Testis (tissue), 3 donors: Measurements from ENCODE around the gene COTL1. TPM values are rescaled to one million over a fixed set of nuclear protein-coding genes. Genes with fewer than 3 reads are reported as not detected.
"Not testable (repeated sequence)": the region's sequence is repeated elsewhere in the genome, so short reads cannot be mapped to it uniquely, and the experiment has no call there.

ENCODE experiments used
- DNase-seq: peaks from one replicate; pipeline ENCODE4 v3.0.0-alpha.2; 2019
- H3K27ac ChIP-seq, 2 donors: fragments of 200-600 bp; sonication (generic); one replicate each; pipeline ENCODE4 v1.5.1; 2019
- H3K27me3 ChIP-seq: fragments of 200-600 bp; sonication (generic); one replicate; pipeline ENCODE4 v1.5.1; 2019
- H3K36me3 ChIP-seq: fragments of 200-600 bp; sonication (generic); one replicate; pipeline ENCODE4 v1.5.1; 2017; ENCODE audit warnings: low read depth; ENCODE audit errors: missing control alignments
- H3K4me1 ChIP-seq: fragments of 200-600 bp; sonication (generic); one replicate; pipeline ENCODE4 v1.5.1; 2019
- H3K4me3 ChIP-seq, 2 donors: fragments of 200-600 bp; sonication (generic); one replicate each; pipeline ENCODE4 v1.5.1; 2017 to 2019
- H3K9me3 ChIP-seq: fragments of 200-600 bp; sonication (generic); one replicate; pipeline ENCODE4 v1.5.1; 2017
- CTCF ChIP-seq, 3 experiments: fragments of 450-650 bp in 2 of 3; fragments of 200-600 bp in 1 of 3; sonication (generic) in 1 of 3; IDR thresholded peaks; one replicate each; pipeline ENCODE4 v1.5.1; 2016 to 2019; ENCODE audit warnings: antibody characterized with exemption in 3 of 3, mild to moderate bottlenecking in 2 of 3, moderate library complexity in 1 of 3
- POLR2A ChIP-seq: fragments of 450-650 bp; IDR thresholded peaks from one replicate; pipeline ENCODE4 v1.6.1; 2017; ENCODE audit warnings: antibody characterized with exemption, mild to moderate bottlenecking, moderate library complexity
- WGBS, 2 donors: methylation state at CpG; one replicate each; pipeline ENCODE4 v1.1.5; 2018; 5-methylcytosine and 5-hydroxymethylcytosine counted together
- intact Hi-C: fragments of 100-400 bp; cut with DNase I; formaldehyde crosslinking; loops from one replicate; pipeline ENCODE4 v1.15.1; 2023; ENCODE audit warnings: low total_unique reads
- polyA plus RNA-seq: library from polyadenylated mRNA; stranded (reverse); fragments of 350-450 nt; fragmentation: Illumina TruSeq; extraction: RNeasy Lipid Tissue Mini Kit (QIAGEN cat#74804); gene quantifications from one replicate; pipeline ENCODE4 v1.2.3, GENCODE V29; 2014; ENCODE audit warnings: low read depth, low replicate concordance; ENCODE audit not compliant: insufficient read depth
- total RNA-seq, 2 donors: library from RNA; depleted of rRNA; stranded (reverse); fragments of >200 nt; gene quantifications; one replicate each; pipeline ENCODE4 v1.2.3, GENCODE V29; 2016

The COTL1 gene
- total and polyA plus RNA-seq, 3 donors from 2014 or later, result 56.9 to 124 (median 61.9) TPM

GRCh38 chr16:84638231-84638806 lies 20.4 kb upstream of the COTL1 start:
- WGBS, 2 donors, result 88 to 96% methylated on average over 8 of the region's 8 CpGs
- no peak for DNase-seq
- H3K36me3 ChIP-seq, result no peaks in the 10 kb centered on the region
- intact Hi-C loops, result no loop called here
- H3K4me1 ChIP-seq, result peaks cover 41% of the 10 kb centered on the region
- H3K27ac ChIP-seq, result no peak overlapping the region
- TF ChIP-seq CTCF (IDR thresholded peaks at IDR 0.05) (no peak), POLR2A (no peak)
- H3K9me3 ChIP-seq, result no peaks in the 10 kb centered on the region
- no peaks in the 10 kb centered on the region for H3K27me3 ChIP-seq
- no peak overlapping the region for H3K4me3 ChIP-seq

GRCh38 chr16:84637709-84638108 lies 19.8 kb upstream of the COTL1 start:
- DNase-seq, result no peak
- H3K27me3 ChIP-seq, result no peaks in the 10 kb centered on the region
- H3K9me3 ChIP-seq, result no peaks in the 10 kb centered on the region
- no peak overlapping the region for H3K27ac ChIP-seq
- H3K36me3 ChIP-seq, result no peaks in the 10 kb centered on the region
- H3K4me3 ChIP-seq, result no peak overlapping the region
- intact Hi-C loops, result no loop called here
- WGBS, 2 donors, result 76 to 86% methylated on average over 4 of the region's 4 CpGs
- TF ChIP-seq CTCF (IDR thresholded peaks at IDR 0.05) (no peak), POLR2A (no peak)
- peaks cover 43% of the 10 kb centered on the region for H3K4me1 ChIP-seq

- intact Hi-C loops, result no loop called here
- no peaks in the 10 kb centered on the region for H3K9me3 ChIP-seq
- H3K4me3 ChIP-seq, result no peak overlapping the region
- no peak for DNase-seq
- WGBS, 2 donors, result 58 to 59% methylated on average over 8 of the region's 8 CpGs
- peaks cover 26% of the 10 kb centered on the region for H3K4me1 ChIP-seq
- H3K27ac ChIP-seq, result no peak overlapping the region
- TF ChIP-seq POLR2A (no peak), CTCF (IDR thresholded peaks at IDR 0.05) (no peak)
- no peaks in the 10 kb centered on the region for H3K36me3 ChIP-seq
- H3K27me3 ChIP-seq, result no peaks in the 10 kb centered on the region
Measured at GRCh38 chr16:84635702-84636101, 17.8 kb upstream of the COTL1 start.

DNA sequence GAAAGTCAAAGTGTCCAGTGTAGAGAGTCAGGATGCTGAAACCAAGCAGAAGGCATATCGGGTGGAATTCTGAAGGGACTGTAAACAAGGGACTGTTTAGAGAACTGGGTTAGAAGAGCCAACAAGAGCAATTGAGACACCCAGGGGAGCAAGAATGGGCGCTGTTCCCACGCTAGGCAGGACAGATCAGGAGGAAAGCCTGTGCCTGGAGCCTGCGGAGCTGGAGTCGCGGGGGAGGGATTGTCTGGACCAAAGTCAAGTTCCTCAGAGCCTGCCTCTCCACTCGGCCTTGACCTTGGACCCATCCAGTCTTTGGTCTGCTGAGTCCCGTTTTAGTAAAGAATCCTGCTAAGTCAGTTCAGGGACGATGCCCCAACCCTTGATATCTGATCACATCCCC lies 15.7 kb upstream of the COTL1 start:
- Histone ChIP-seq H3K36me3 (no peaks in the 10 kb centered on the region), H3K27me3 (no peaks in the 10 kb centered on the region), H3K27ac (peak overlapping the region in 1 of 2 donors; percentile 48), H3K4me1 (peaks cover 25% of the 10 kb centered on the region), H3K4me3 (no peak overlapping the region), H3K9me3 (no peaks in the 10 kb centered on the region)
- no peak for TF ChIP-seq CTCF (IDR thresholded peaks at IDR 0.05)
- TF ChIP-seq POLR2A, result no peak
- DNase-seq, result peak; percentile 95
- intact Hi-C loops, result no loop called here
- WGBS, 2 donors, result 36 to 38% methylated on average over 9 of the region's 9 CpGs

DNA sequence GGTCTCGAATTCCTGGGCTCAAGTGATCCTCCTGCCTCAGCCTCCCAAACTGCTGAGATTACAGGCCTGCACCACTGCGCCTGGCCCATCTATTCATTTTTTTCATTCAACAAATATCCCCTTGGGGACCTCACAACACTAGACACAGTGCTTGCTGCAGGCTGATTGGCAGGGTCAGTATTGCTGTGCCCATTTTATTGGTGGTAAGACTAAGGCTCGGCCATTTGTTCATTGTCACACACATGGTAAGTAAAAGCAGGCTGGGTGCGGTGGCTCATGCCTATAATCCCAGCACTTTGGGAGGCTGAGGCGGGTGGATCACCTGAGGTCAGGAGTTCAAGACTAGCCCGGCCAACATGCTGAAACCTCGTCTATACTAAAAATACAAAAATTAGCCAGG lies 15.0 kb upstream of the COTL1 start:
- intact Hi-C loops, H3K4me3 ChIP-seq, DNase-seq, H3K9me3 ChIP-seq, H3K27me3 ChIP-seq, H3K27ac ChIP-seq, H3K36me3 ChIP-seq: not testable (repeated sequence)
- WGBS, 2 donors, result 86 to 90% methylated on average over 7 of the region's 7 CpGs
- H3K4me1 ChIP-seq, result peaks cover 23% of the 10 kb centered on the region
